Measurements from ENCODE around the gene YJEFN3.

Gene YJEFN3

DNA sequence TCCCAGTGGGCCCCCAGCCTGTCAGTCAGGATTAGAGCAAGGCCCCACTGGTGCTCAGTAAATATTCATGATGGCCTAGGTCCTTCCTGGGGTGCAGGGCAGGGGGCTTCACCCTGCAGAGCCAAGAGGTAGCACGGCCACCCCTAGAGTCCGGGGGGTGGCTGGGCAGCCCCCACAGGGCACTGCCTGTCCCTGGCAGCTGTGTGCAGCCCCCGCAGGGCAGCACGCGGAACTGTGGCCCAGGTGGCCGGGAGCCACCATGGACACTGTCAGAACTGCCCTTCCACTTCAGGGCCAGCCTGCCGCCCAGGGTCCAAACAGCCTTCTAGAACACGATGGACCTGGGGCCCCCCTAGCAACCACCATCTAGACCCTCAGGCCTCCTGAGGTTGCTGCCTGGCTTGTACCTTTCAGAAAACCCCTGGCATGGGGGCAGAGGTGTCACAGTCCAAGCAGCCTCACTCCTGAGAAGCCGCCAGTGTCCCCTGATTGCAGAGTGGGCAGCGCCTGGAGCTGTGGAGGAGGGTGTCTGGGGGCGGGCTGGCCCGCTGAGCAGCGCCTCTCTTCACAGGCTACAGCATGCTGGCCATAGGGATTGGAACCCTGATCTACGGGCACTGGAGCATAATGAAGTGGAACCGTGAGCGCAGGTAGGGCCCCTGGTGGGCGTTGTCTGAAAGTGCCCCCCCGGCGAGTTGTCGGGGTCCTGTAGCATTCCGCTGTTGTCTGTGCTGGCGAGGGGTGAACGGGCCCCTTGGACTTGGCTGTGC, 2.9 kb upstream of the YJEFN3 start:
- TF ChIP-seq Cebpa-rat (IDR thresholded peaks at IDR 0.05) = no peak
- H3K9me3 ChIP-seq (replicated peaks in 1 of 11) = no peaks in the 10 kb centered on the region
- H4K20me1 ChIP-seq = peaks cover 34 to 91% (median 64%) of the 10 kb centered on the region in 11 experiments
- H3K4me2 ChIP-seq = peak overlapping the region; percentile 74 to 88 (median 80)
- peaks cover 61 to 75% (median 69%) of the 10 kb centered on the region in 10 experiments for H3K4me1 ChIP-seq
- H3K9ac ChIP-seq = peak overlapping the region; percentile 25 to 68 (median 56); a peak in 21 of 22 replicates
- peaks cover 30 to 85% (median 65%) of the 10 kb centered on the region in 11 experiments for H3K36me3 ChIP-seq
- H3K27me3 ChIP-seq = no peaks in the 10 kb centered on the region
- H3K4me3 ChIP-seq = no peak overlapping the region; a peak in 2 of 20 replicates
- H3K27ac ChIP-seq = peak overlapping the region in 8 of 11 experiments; percentile 54 to 67 (median 62); a peak in 16 of 22 replicates

DNA sequence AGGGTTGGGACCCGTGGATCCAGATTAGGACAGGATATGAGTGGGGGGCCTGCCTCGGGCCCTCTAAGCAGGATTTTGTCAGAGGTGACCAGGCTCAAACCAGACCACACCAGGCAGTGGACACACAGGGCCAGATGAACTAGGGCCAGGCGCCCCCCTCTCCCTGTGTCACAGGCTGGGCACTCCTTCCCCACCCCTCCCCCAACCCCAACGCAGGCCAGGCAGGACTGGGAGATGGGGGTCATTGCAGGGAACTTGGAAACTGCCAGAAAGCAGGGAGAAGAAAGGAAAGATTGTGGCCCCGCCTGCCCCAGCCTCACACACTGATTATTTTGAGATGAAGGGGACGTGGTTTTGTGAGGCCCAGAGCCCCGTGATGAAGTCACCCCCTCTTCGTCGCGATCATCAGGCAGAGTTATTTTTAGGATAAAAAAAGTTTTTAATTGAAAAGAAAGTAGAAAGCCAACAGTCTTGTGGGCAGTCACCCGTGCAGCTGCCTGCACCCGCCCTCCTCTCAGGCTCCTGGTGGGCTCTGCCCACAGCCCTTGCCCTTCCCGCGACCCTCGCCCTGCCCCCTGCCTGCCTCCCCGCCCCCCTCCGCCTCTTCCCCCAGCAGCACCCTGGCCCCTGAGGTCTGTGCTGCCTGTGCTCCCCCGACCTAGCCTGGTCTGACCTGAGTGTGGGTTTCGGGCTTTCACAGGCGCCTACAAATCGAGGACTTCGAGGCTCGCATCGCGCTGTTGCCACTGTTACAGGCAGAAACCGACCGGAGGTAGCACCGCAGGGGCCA, 1.9 kb upstream of the YJEFN3 start:
- Histone ChIP-seq H3K27ac (peak overlapping the region in 8 of 11 experiments; percentile 54 to 67 (median 62); a peak in 17 of 22 replicates), H3K36me3 (peaks cover 24 to 75% (median 57%) of the 10 kb centered on the region in 11 experiments), H3K9me3 (replicated peaks in 1 of 11) (no peaks in the 10 kb centered on the region), H3K9ac (peak overlapping the region; percentile 25 to 69 (median 56); a peak in 20 of 22 replicates), H3K4me2 (peak overlapping the region; percentile 74 to 88 (median 80)), H3K4me3 (peak overlapping the region in 2 of 10 experiments; percentile 31 to 46; a peak in 4 of 20 replicates), H3K4me1 (peaks cover 62 to 76% (median 68%) of the 10 kb centered on the region in 10 experiments), H4K20me1 (peaks cover 34 to 86% (median 56%) of the 10 kb centered on the region in 11 experiments), H3K27me3 (no peaks in the 10 kb centered on the region)
- no peak for TF ChIP-seq Cebpa-rat (IDR thresholded peaks at IDR 0.05)

DNA sequence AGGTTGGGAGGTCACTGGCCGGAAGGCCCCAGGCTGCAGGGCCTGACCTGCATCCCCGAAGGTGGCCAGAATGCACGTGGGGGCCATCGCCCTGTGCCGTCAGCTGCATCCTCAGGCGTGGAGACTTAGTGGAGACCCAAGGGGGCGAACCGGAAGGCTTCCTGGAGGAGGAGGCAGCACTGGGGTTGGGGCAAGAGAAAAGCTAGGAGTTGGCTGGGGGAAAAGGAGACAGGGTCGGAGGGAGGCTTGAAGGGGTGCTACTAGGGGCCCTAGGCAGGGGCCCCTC, 1.4 kb upstream of the YJEFN3 start:
- peak overlapping the region in 8 of 11 experiments; percentile 76 to 88 (median 82); a peak in 16 of 22 replicates for H3K4me2 ChIP-seq
- H3K9ac ChIP-seq = peak overlapping the region in 7 of 11 experiments; percentile 43 to 69 (median 66); a peak in 13 of 22 replicates
- H3K27me3 ChIP-seq = no peaks in the 10 kb centered on the region
- H3K27ac ChIP-seq = peak overlapping the region in 8 of 11 experiments; percentile 47 to 67 (median 61); a peak in 15 of 22 replicates
- peaks cover 34 to 82% (median 51%) of the 10 kb centered on the region in 11 experiments for H4K20me1 ChIP-seq
- peaks cover 64 to 81% (median 72%) of the 10 kb centered on the region in 10 experiments for H3K4me1 ChIP-seq
- no peak overlapping the region for H3K4me3 ChIP-seq
- TF ChIP-seq Cebpa-rat (IDR thresholded peaks at IDR 0.05) = no peak
- H3K9me3 ChIP-seq (replicated peaks in 1 of 11) = no peaks in the 10 kb centered on the region
- H3K36me3 ChIP-seq = peaks cover 23 to 71% (median 53%) of the 10 kb centered on the region in 11 experiments; a peak in 21 of 22 replicates

DNA sequence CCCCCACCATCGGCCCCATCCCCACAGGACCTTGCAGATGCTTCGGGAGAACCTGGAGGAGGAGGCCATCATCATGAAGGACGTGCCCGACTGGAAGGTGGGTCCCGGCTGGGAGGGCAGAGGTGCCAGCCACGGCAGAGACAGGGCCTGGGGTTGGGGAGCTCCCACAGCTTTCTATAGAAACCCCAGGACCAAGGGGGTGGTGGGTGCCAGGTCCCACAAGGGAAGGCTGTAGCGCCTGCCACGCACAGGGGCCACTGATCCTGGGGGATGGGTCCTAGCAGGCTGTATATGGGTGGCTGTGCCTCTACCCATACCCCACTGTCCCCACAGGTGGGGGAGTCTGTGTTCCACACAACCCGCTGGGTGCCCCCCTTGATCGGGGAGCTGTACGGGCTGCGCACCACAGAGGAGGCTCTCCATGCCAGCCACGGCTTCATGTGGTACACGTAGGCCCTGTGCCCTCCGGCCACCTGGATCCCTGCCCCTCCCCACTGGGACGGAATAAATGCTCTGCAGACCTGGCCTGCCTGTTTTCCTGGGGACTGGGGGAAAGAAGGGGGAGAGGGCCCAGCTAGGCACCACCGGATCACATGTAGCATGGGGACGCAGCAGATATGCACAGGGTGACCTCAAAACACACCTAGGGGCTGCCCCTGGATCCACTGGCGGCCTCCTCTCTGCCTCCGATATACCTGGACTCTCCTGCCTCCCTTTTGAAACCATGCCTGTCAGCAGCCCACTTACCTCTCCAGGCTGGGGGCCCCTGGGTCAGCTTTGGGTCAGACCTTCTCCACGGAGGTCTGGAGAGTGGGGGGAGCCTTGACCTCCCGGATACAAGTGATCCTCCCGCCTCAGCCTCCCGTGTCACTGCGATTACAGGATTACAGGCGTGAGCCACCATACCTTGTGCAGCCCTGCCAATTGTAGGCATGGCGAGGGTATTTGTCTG, 761 bp upstream of the YJEFN3 start:
- Histone ChIP-seq H3K4me1 (peaks cover 63 to 81% (median 73%) of the 10 kb centered on the region in 10 experiments), H3K27ac (peak overlapping the region in 8 of 11 experiments; percentile 47 to 67 (median 61); a peak in 9 of 22 replicates), H3K36me3 (peaks cover 19 to 65% (median 47%) of the 10 kb centered on the region in 11 experiments; a peak in 21 of 22 replicates), H3K27me3 (no peaks in the 10 kb centered on the region), H3K9ac (peak overlapping the region in 6 of 11 experiments; percentile 48 to 69 (median 66); a peak in 8 of 22 replicates), H4K20me1 (peaks cover 32 to 81% (median 49%) of the 10 kb centered on the region in 11 experiments), H3K9me3 (replicated peaks in 1 of 11) (no peaks in the 10 kb centered on the region), H3K4me3 (no peak overlapping the region), H3K4me2 (peak overlapping the region in 7 of 11 experiments; percentile 76 to 88 (median 82); a peak in 12 of 22 replicates)
- no peak for TF ChIP-seq Cebpa-rat (IDR thresholded peaks at IDR 0.05)

DNA sequence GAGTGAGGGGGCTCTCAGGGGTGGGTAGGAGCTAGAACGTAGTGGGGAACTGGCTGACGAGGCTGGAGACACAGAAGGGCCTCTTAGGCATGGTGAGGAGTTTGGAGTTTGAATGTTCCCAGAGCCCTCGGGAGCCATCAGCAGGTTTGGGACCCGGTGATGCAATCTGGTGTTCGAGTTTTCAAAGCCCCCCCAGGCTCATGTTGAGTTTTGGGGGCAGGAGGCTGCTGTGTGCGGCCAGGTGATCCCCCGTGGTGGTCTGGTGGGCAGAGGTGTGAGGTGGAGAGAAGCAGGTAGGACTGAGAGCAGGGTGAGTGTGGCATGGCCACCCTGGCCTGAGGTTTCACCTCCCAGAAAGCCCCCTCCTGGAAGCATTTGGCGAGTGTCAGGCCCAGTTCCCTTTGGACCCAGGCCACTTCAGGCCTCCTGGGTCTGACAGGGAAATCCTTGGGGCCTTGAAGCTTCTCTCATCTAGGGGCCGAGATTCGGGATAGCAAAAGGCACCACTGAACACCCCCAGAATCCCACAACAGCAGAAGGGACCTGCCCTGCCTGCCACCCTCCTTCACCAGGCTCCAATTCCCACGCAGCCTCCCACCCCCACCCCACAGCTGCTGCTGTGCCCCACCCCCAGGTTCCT, 1.2 kb downstream of the YJEFN3 start:
- no peak for TF ChIP-seq Cebpa-rat (IDR thresholded peaks at IDR 0.05)
- Histone ChIP-seq H3K9ac (peak overlapping the region in 7 of 11 experiments; percentile 7 to 57 (median 41); a peak in 8 of 22 replicates), H3K4me2 (peak overlapping the region in 7 of 11 experiments; percentile 12 to 60 (median 34); a peak in 11 of 22 replicates), H3K27ac (peak overlapping the region in 3 of 11 experiments; percentile 7 to 25 (median 14); a peak in 3 of 22 replicates), H3K9me3 (replicated peaks in 1 of 11) (no peaks in the 10 kb centered on the region), H3K4me1 (peaks cover 54 to 75% (median 65%) of the 10 kb centered on the region in 10 experiments), H3K36me3 (peaks cover 19 to 48% (median 33%) of the 10 kb centered on the region in 11 experiments; a peak in 20 of 22 replicates), H3K4me3 (no peak overlapping the region), H3K27me3 (no peaks in the 10 kb centered on the region), H4K20me1 (peaks cover 13 to 74% (median 30%) of the 10 kb centered on the region in 11 experiments; a peak in 21 of 22 replicates)

DNA sequence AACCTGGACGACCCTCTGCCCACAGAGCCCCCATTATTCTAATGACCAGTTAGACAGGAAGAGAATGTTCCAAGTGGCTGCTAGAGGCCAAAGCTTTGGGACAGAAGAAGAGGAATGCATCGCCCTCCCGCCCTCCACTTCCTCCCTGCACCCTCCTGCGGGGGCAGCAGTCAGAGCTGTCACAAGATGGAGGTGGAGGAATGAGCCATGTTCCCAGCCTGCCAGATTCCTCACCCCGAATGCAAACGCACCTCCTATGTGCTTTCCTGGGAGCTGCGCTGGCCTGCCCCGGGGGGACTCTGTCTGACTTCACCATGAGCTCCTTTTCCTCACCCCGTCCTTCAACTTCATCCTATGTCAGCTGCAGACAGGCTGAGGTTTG, 1.7 kb downstream of the YJEFN3 start:
- Histone ChIP-seq H3K27me3 (no peaks in the 10 kb centered on the region), H3K4me2 (peak overlapping the region in 3 of 11 experiments; percentile 8 to 60 (median 52); a peak in 4 of 22 replicates), H3K9ac (peak overlapping the region in 1 of 11 experiments; percentile 24; a peak in 2 of 22 replicates), H3K4me1 (peaks cover 49 to 70% (median 60%) of the 10 kb centered on the region in 10 experiments), H3K27ac (0 out of 22 replicates have a peak overlapping the region, but pooled peaks of 1 of the 11 experiments have one; percentile 7), H3K9me3 (replicated peaks in 1 of 11) (no peaks in the 10 kb centered on the region), H4K20me1 (peaks cover 8 to 70% (median 25%) of the 10 kb centered on the region in 11 experiments; a peak in 21 of 22 replicates), H3K4me3 (no peak overlapping the region), H3K36me3 (peaks cover 19 to 49% (median 34%) of the 10 kb centered on the region in 11 experiments; a peak in 20 of 22 replicates)
- no peak for TF ChIP-seq Cebpa-rat (IDR thresholded peaks at IDR 0.05)

DNA sequence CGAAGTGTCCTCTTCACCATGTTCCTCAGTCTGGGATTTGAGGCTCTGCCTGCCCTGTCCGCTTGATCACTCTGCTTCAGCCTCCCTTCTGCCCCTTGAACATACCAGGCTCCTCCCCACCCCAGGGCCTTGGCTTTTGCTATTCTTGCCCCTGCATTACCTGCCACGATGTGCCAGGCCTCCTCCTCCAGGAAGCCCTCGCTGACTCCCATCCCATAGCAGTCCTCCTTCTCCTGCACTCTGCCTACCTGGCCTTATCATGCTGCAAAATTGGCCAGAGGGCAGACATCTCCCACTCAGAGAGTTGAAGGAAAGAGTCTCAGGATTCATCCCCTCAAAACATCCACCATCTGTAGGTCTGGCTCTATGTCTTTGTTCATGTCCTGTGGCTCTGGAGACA, 2.2 kb downstream of the YJEFN3 start:
- peaks cover 3 to 70% (median 21%) of the 10 kb centered on the region in 11 experiments; a peak in 21 of 22 replicates for H4K20me1 ChIP-seq
- H3K27me3 ChIP-seq = no peaks in the 10 kb centered on the region
- peaks cover 19 to 49% (median 29%) of the 10 kb centered on the region in 11 experiments; a peak in 20 of 22 replicates for H3K36me3 ChIP-seq
- H3K4me2 ChIP-seq = peak overlapping the region in 2 of 11 experiments; percentile 8 to 52; a peak in 2 of 22 replicates
- no peaks in the 10 kb centered on the region for H3K9me3 ChIP-seq (replicated peaks in 1 of 11)
- no peak for TF ChIP-seq Cebpa-rat (IDR thresholded peaks at IDR 0.05)
- H3K27ac ChIP-seq = 0 out of 22 replicates have a peak overlapping the region, but pooled peaks of 1 of the 11 experiments have one; percentile 7
- no peak overlapping the region for H3K4me3 ChIP-seq
- peak overlapping the region in 1 of 11 experiments; percentile 24; a peak in 2 of 22 replicates for H3K9ac ChIP-seq
- H3K4me1 ChIP-seq = peaks cover 44 to 65% (median 55%) of the 10 kb centered on the region in 10 experiments
